Loucy (cell line): ENCODE measurements around the gene IFNA7.
"Not testable (repeated sequence)": the region's sequence is repeated elsewhere in the genome, so short reads cannot be mapped to it uniquely, and the experiment has no call there.

Source experiments
- H2AFZ ChIP-seq: fragments of 200-600 bp; sonication (generic); 2 replicates; pipeline ENCODE4 v1.6.0; 2016; ENCODE audit warnings: antibody characterized with exemption, mild to moderate bottlenecking, low read length, moderate library complexity
- H3F3A ChIP-seq: fragments of 200-600 bp; 2 replicates; pipeline ENCODE4 v1.6.0; 2016; ENCODE audit warnings: antibody characterized with exemption, low read depth, mild to moderate bottlenecking
- H3K27me3 ChIP-seq: fragments of 200-600 bp; sonication (generic); 2 replicates; pipeline ENCODE4 v1.6.1; 2014; ENCODE audit warnings: low read length, mild to moderate bottlenecking; ENCODE audit not compliant: insufficient read depth, poor library complexity, severe bottlenecking
- H3K36me3 ChIP-seq: fragments of 200-600 bp; sonication (generic); 2 replicates; pipeline ENCODE4 v1.6.1; 2016; ENCODE audit warnings: low read length; ENCODE audit not compliant: insufficient read depth
- H3K4me1 ChIP-seq: fragments of 200-600 bp; sonication (generic); 2 replicates; pipeline ENCODE4 v1.5.1; 2014; ENCODE audit warnings: low read length, mild to moderate bottlenecking; ENCODE audit not compliant: insufficient read depth, poor library complexity, severe bottlenecking
- H3K4me2 ChIP-seq: fragments of 200-600 bp; sonication (generic); 2 replicates; pipeline ENCODE4 v1.6.0; 2014; ENCODE audit warnings: antibody characterized with exemption, low read length, low read depth, mild to moderate bottlenecking; ENCODE audit not compliant: poor library complexity, severe bottlenecking
- H3K4me3 ChIP-seq: fragments of 200-600 bp; sonication (generic); 2 replicates; pipeline ENCODE4 v1.5.1; 2014; ENCODE audit warnings: low read length, mild to moderate bottlenecking, mixed read lengths; ENCODE audit not compliant: poor library complexity, severe bottlenecking
- H3K79me2 ChIP-seq: fragments of 200-600 bp; sonication (generic); 2 replicates; pipeline ENCODE4 v1.6.1; 2014; ENCODE audit warnings: low read length; ENCODE audit not compliant: insufficient read depth
- H3K9ac ChIP-seq: fragments of 200-600 bp; sonication (generic); 2 replicates; pipeline ENCODE4 v1.6.0; 2014; ENCODE audit warnings: mild to moderate bottlenecking, low read depth, low read length, moderate library complexity; ENCODE audit not compliant: poor library complexity, severe bottlenecking
- H3K9me2 ChIP-seq: fragments of 200-600 bp; sonication (generic); replicated peaks from 2 replicates; pipeline ENCODE4 v1.6.1; 2016; ENCODE audit warnings: low read depth, low read length, mixed read lengths
- H3K9me3 ChIP-seq: fragments of 200-600 bp; sonication (generic); 2 replicates; pipeline ENCODE4 v1.6.1; 2014; ENCODE audit warnings: mild to moderate bottlenecking, antibody characterized with exemption, low read length, low read depth; ENCODE audit not compliant: insufficient read depth
- H4K20me1 ChIP-seq: fragments of 200-600 bp; sonication (generic); 2 replicates; pipeline ENCODE4 v1.6.0; 2014; ENCODE audit warnings: antibody characterized with exemption, low read length, mild to moderate bottlenecking; ENCODE audit not compliant: insufficient read depth, poor library complexity, severe bottlenecking
- EZH2phosphoT487 ChIP-seq: fragments of 200-600 bp; IDR thresholded peaks from 2 replicates; pipeline ENCODE4 v1.6.1; 2018; ENCODE audit warnings: antibody characterized with exemption, mild to moderate bottlenecking, moderate library complexity, borderline replicate concordance
- TF ChIP-seq, protein P1 (sequence below): fragments of 200-600 bp; sonication (generic); conservative IDR thresholded peaks from 2 replicates; pipeline ENCODE4 v1.5.1; 2014; ENCODE audit warnings: mild to moderate bottlenecking, antibody characterized with exemption, low read length

IFNA7 gene

DNA sequence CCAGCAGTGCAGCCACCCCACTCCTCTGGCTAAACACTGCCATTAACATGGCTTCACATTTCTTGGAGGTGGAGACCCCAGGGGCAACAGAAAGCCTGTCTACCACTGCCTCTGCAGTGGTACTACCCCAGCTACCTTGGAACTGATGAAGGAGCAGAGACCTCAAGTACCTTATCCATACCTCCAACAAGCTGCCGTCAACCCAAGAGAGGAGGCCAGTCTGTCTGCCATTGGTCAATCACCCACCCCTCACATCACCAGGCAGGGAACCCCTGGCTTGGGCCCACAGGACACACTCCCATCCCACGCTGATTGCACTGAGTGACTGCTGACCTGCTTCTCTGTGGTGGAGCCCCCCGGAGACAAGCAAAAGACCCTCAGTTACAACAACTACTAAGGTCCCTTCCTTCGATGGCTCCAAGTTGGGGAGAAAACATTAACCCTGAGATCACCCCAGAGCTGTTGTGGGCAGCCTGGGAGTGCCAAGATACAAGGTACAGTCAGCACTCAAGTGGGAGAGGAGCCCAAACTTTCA, 32.2 kb upstream of the IFNA7 start:
- no peak overlapping the region for H3K4me3 ChIP-seq
- no peaks in the 10 kb centered on the region for H3K9me3 ChIP-seq
- H3K36me3 ChIP-seq, result no peaks in the 10 kb centered on the region
- TF ChIP-seq, protein P1, sequence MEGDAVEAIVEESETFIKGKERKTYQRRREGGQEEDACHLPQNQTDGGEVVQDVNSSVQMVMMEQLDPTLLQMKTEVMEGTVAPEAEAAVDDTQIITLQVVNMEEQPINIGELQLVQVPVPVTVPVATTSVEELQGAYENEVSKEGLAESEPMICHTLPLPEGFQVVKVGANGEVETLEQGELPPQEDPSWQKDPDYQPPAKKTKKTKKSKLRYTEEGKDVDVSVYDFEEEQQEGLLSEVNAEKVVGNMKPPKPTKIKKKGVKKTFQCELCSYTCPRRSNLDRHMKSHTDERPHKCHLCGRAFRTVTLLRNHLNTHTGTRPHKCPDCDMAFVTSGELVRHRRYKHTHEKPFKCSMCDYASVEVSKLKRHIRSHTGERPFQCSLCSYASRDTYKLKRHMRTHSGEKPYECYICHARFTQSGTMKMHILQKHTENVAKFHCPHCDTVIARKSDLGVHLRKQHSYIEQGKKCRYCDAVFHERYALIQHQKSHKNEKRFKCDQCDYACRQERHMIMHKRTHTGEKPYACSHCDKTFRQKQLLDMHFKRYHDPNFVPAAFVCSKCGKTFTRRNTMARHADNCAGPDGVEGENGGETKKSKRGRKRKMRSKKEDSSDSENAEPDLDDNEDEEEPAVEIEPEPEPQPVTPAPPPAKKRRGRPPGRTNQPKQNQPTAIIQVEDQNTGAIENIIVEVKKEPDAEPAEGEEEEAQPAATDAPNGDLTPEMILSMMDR, result no peak
- TF ChIP-seq EZH2phosphoT487, result no peak
- H3K4me2 ChIP-seq, result no peak overlapping the region
- no peak overlapping the region for H3K9ac ChIP-seq
- no peaks in the 10 kb centered on the region for H3K9me2 ChIP-seq
- no peaks in the 10 kb centered on the region for H3K27me3 ChIP-seq
- peaks cover 10% of the 10 kb centered on the region for H3K4me1 ChIP-seq
- H2AFZ ChIP-seq, result no peak overlapping the region
- H3F3A ChIP-seq, result no peaks in the 10 kb centered on the region
- no peaks in the 10 kb centered on the region for H3K79me2 ChIP-seq
- no peaks in the 10 kb centered on the region for H4K20me1 ChIP-seq

DNA sequence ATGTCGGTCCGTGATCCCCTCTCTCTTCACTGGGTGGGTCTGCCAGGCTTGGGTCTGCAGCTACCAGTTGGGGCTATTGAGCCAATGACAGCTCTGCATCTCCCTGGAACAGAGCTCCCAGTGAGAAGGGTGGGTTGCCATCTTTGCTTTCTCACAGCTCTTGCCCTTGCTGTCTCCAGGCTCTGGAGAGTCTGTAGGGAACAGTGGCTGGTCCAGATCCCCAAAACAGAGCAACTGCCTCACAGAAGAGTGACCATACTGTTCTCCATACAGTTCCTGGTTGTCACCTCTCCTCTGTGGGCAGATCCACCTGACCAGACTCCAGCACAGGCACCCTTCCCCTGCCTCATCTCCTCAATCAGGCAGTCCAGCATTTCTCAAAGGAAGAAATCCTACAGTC, 31.3 kb upstream of the IFNA7 start:
- Histone ChIP-seq H3K27me3 (no peaks in the 10 kb centered on the region), H3K4me1 (peaks cover 10% of the 10 kb centered on the region)

DNA sequence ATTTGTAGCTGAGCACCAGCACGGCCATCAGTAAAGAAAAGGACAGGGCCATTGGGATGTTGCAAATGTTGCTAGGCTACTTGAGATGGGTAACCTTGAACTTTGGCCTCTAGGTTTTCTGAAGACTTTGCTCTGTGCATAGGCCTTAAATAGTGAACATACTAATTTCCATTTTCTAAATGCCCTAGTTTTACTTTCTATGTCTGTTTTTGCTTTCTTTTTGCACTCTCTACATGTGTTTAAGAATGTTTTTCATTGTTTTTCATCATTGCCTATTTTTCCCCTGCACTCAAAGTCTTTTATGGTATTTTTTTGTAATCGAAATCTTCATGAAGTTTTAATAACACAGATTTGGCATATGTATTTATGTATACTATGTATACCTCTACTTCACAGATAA, 26.1 kb upstream of the IFNA7 start, which contains the start of gene IFNA17:
Gene IFNA17 (minus strand): TSS at position 101 of the 400 bp plus-strand sequence. CDS start 49 bp downstream, at position 52.
- TF ChIP-seq, protein P1, result no peak
- TF ChIP-seq EZH2phosphoT487, result no peak
- no peak within 1 kb of the TSS for H2AFZ ChIP-seq
- H3F3A ChIP-seq, result no peaks in the 10 kb centered on the region
- no peaks in the 10 kb centered on the region for H4K20me1 ChIP-seq
- no peak within 1 kb of the TSS for H3K4me2 ChIP-seq
- no peaks in the 10 kb centered on the region for H3K4me1 ChIP-seq
- H3K9ac ChIP-seq, result no peak within 1 kb of the TSS
- no peaks in the 10 kb centered on the region for H3K36me3 ChIP-seq
- H3K27me3 ChIP-seq, result no peaks in the 10 kb centered on the region
- no peaks in the 10 kb centered on the region for H3K9me2 ChIP-seq
- no peak within 1 kb of the TSS for H3K4me3 ChIP-seq
- H3K9me3 ChIP-seq, result no peaks in the 10 kb centered on the region
- H3K79me2 ChIP-seq, result no peaks in the 10 kb centered on the region

More for the DNA sequence above, 31.3 kb upstream of the IFNA7 start:
- H3K4me3 ChIP-seq, result no peak overlapping the region
- no peaks in the 10 kb centered on the region for H3K9me3 ChIP-seq
- H3K9ac ChIP-seq, result no peak overlapping the region
- H3F3A ChIP-seq, result no peaks in the 10 kb centered on the region
- H3K9me2 ChIP-seq, result no peaks in the 10 kb centered on the region
- H3K4me2 ChIP-seq, result no peak overlapping the region
- H4K20me1 ChIP-seq, result no peaks in the 10 kb centered on the region
- H2AFZ ChIP-seq, result no peak overlapping the region
- TF ChIP-seq, protein P1, result no peak
- TF ChIP-seq EZH2phosphoT487, result no peak
- no peaks in the 10 kb centered on the region for H3K36me3 ChIP-seq
- H3K79me2 ChIP-seq, result no peaks in the 10 kb centered on the region

DNA sequence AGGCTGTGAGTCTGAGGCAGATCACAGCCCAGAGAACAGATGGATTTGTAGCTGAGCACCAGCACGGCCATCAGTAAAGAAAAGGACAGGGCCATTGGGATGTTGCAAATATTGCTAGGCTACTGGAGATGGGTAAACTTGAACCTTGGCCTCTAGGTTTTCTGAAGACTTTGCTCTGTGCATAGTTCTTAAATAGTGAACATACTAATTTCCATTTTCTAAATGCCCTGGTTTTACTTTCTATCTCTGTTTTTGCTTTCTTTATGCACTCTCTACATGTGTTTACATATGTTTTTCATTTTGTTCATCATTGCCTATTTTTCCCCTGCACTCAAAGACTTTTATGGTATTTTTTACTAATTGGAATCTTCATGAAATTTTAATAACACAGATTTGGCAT, 15.2 kb upstream of the IFNA7 start, which contains the start of gene IFNA16:
Gene IFNA16 (minus strand): TSS at position 101 of the 400 bp plus-strand sequence. CDS start 6 bp downstream, at position 95.
- not testable (repeated sequence) for H3K9ac ChIP-seq, H3K4me2 ChIP-seq, H4K20me1 ChIP-seq, H3K4me1 ChIP-seq, H3K9me3 ChIP-seq, H3K79me2 ChIP-seq, H3K4me3 ChIP-seq, H3K36me3 ChIP-seq, H3K27me3 ChIP-seq, H2AFZ ChIP-seq, H3K9me2 ChIP-seq, H3F3A ChIP-seq
